Measurements from ENCODE around the gene AFF3.
A peak's percentile ranks its signal among the peaks of the same experiment; 100 is the strongest.

The AFF3 gene

GRCh38 chr2:99974275-99974674, 168.1 kb downstream of the AFF3 start:
- TF ChIP-seq CTCF (IDR thresholded peaks at IDR 0.05): no peak
- TF ChIP-seq ZFX (IDR thresholded peaks at IDR 0.05; ENCODE audit: borderline replicate concordance): no peak
- peak overlapping the region; percentile 49 for H3K27ac ChIP-seq

- TF ChIP-seq ZFX (IDR thresholded peaks at IDR 0.05; ENCODE audit: borderline replicate concordance): no peak
These were observed 171.0 kb downstream of the AFF3 start for GRCh38 chr2:99971326-99971900.

GRCh38 chr2:99970292-99970868, 172.0 kb downstream of the AFF3 start:
- TF ChIP-seq CTCF (IDR thresholded peaks at IDR 0.05): no peak
- TF ChIP-seq ZFX (IDR thresholded peaks at IDR 0.05; ENCODE audit: borderline replicate concordance): no peak
- H3K27ac ChIP-seq: peak overlapping the region; percentile 50

More at GRCh38 chr2:99971326-99971900, 171.0 kb downstream of the AFF3 start:
- H3K27ac ChIP-seq: peak overlapping the region; percentile 50

GRCh38 chr2:99961196-99961913, 181.0 kb downstream of the AFF3 start:
- TF ChIP-seq CTCF (IDR thresholded peaks at IDR 0.05): no peak
- no peak for TF ChIP-seq ZFX (IDR thresholded peaks at IDR 0.05; ENCODE audit: borderline replicate concordance)
- H3K27ac ChIP-seq: peak overlapping the region; percentile 52

GRCh38 chr2:99960790-99961189, 181.6 kb downstream of the AFF3 start:
- TF ChIP-seq ZFX (IDR thresholded peaks at IDR 0.05; ENCODE audit: borderline replicate concordance) (no peak), CTCF (IDR thresholded peaks at IDR 0.05) (no peak)
- H3K27ac ChIP-seq: peak overlapping the region; percentile 52

GRCh38 chr2:99960291-99960690, 182.1 kb downstream of the AFF3 start:
- no peak for TF ChIP-seq CTCF (IDR thresholded peaks at IDR 0.05)
- TF ChIP-seq ZFX (IDR thresholded peaks at IDR 0.05; ENCODE audit: borderline replicate concordance): no peak
- peak overlapping the region; percentile 52 for H3K27ac ChIP-seq

GRCh38 chr2:99959261-99960014, 183.0 kb downstream of the AFF3 start:
- peak overlapping the region; percentile 52 for H3K27ac ChIP-seq
- TF ChIP-seq ZFX (IDR thresholded peaks at IDR 0.05; ENCODE audit: borderline replicate concordance): no peak
- TF ChIP-seq CTCF (IDR thresholded peaks at IDR 0.05): no peak

Data from 22Rv1 (cell line).